ENCODE measurements around the gene KDELR1.
"Not testable (repeated sequence)": the region's sequence is repeated elsewhere in the genome, so short reads cannot be mapped to it uniquely, and the experiment has no call there.

KDELR1 gene

GRCh38 chr19:48397263-48398101, 6.1 kb upstream of the KDELR1 start:
- DNase-seq: no peak

GRCh38 chr19:48396824-48397176, 5.4 kb upstream of the KDELR1 start:
- no peak for DNase-seq

GRCh38 chr19:48396016-48396823, 4.9 kb upstream of the KDELR1 start:
- DNase-seq: no peak

GRCh38 chr19:48395499-48395898, 4.1 kb upstream of the KDELR1 start:
- DNase-seq: no peak

GRCh38 chr19:48395170-48395455, 3.8 kb upstream of the KDELR1 start:
- no peak for DNase-seq

GRCh38 chr19:48394331-48395169, 3.2 kb upstream of the KDELR1 start:
- DNase-seq: no peak

- no peak for DNase-seq
Measured at GRCh38 chr19:48393559-48394330, 2.4 kb upstream of the KDELR1 start, which contains the start of gene GRIN2D. Gene GRIN2D, plus strand, starts transcription at chr19:48393668. Its CDS starts 4,725 bp downstream, at chr19:48398393.

GRCh38 chr19:48392860-48393558, 1.7 kb upstream of the KDELR1 start:
- no peak for DNase-seq

- DNase-seq: not testable (repeated sequence)
Measured at GRCh38 chr19:48392006-48392344, 624 bp upstream of the KDELR1 start.

GRCh38 chr19:48390188-48391099, 907 bp downstream of the KDELR1 start:
- peak; percentile 67 for DNase-seq

GRCh38 chr19:48386981-48387380, 4.4 kb downstream of the KDELR1 start:
- DNase-seq: no peak

- no peak for DNase-seq
Measured at GRCh38 chr19:48385461-48386087, 5.8 kb downstream of the KDELR1 start.

- no peak for DNase-seq
Measured at GRCh38 chr19:48382286-48382685, 9.1 kb downstream of the KDELR1 start.

GRCh38 chr19:48381178-48381950, 10.0 kb downstream of the KDELR1 start:
- DNase-seq: no peak

- peak; percentile 23 for DNase-seq
Measured at GRCh38 chr19:48379058-48379457, 12.3 kb downstream of the KDELR1 start.

- no peak for DNase-seq
Measured at GRCh38 chr19:48378194-48378570, 13.2 kb downstream of the KDELR1 start.

- no peak for DNase-seq
Measured at GRCh38 chr19:48373567-48373966, 17.8 kb downstream of the KDELR1 start.

GRCh38 chr19:48372904-48373303, 18.4 kb downstream of the KDELR1 start:
- DNase-seq: no peak

- DNase-seq: not testable (repeated sequence)
Measured at GRCh38 chr19:48371771-48372170, 19.6 kb downstream of the KDELR1 start.

- DNase-seq: no peak
Measured at GRCh38 chr19:48371367-48371766, 20.0 kb downstream of the KDELR1 start.

Data from hematopoietic multipotent progenitor cell treated with erythropoietin and hydrocortisone succinate and interleukin-3 and kit ligand, for 8 days (in vitro differentiated cells).